ENCODE measurements around the gene ARSD.

DNA sequence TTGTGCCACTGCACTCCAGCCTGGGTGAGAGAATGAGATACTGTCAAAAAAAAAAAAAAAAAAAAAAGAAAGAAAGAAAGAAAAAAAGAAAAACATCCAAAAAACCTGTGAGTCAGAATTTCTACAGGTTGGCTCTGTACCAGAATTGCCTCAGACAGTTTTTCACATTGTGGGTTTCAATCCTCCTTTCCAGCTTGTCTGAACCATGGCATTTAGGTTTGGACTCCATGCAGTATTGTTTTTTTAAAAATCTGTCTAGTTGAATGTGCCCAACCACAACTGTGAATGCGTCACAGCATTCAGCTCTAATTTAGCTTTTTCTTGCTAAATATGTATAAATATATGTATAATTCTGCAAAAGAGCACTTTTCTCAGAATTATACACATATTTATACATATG, 45.8 kb upstream of the ARSD start:
- TF ChIP-seq, protein P1, sequence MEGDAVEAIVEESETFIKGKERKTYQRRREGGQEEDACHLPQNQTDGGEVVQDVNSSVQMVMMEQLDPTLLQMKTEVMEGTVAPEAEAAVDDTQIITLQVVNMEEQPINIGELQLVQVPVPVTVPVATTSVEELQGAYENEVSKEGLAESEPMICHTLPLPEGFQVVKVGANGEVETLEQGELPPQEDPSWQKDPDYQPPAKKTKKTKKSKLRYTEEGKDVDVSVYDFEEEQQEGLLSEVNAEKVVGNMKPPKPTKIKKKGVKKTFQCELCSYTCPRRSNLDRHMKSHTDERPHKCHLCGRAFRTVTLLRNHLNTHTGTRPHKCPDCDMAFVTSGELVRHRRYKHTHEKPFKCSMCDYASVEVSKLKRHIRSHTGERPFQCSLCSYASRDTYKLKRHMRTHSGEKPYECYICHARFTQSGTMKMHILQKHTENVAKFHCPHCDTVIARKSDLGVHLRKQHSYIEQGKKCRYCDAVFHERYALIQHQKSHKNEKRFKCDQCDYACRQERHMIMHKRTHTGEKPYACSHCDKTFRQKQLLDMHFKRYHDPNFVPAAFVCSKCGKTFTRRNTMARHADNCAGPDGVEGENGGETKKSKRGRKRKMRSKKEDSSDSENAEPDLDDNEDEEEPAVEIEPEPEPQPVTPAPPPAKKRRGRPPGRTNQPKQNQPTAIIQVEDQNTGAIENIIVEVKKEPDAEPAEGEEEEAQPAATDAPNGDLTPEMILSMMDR (IDR thresholded peaks at IDR 0.05; ENCODE audit: insufficient read depth, low read depth, low read length): no peak
- no peak for TF ChIP-seq EZH2 (IDR thresholded peaks at IDR 0.05; ENCODE audit: insufficient read depth, low read length)
